GM21737 (cell line): ENCODE data around the gene TTBK2.
"Not testable (repeated sequence)": the region's sequence is repeated elsewhere in the genome, so short reads cannot be mapped to it uniquely, and the experiment has no call there.

Experiments
- ATAC-seq: cut with Tn5 transposase; IDR thresholded peaks from one replicate; pipeline ENCODE4 v1.9.1; 2021; ENCODE audit warnings: mild to moderate bottlenecking, moderate library complexity; ENCODE audit not compliant: unreplicated experiment

The TTBK2 gene

DNA sequence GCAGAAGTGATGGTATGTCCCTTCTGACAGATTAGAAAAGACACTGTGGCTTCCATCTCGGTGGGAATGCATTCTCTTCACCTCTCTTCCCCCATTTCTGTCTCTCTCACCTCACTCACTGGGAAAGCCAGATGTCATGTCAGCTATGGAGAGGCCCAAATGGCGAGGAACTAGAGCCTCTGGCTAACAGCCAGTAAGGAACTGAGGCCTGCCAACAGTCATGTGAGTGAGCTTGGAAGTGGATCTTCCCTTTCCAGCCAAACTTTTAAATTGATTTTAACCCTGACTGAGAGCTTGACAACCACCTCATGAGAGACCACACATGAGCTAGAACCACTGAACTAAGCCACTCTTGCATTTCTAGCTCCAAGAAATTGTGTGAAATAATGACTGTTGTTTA lies 148.4 kb downstream of the TTBK2 start:
- no peak for ATAC-seq

DNA sequence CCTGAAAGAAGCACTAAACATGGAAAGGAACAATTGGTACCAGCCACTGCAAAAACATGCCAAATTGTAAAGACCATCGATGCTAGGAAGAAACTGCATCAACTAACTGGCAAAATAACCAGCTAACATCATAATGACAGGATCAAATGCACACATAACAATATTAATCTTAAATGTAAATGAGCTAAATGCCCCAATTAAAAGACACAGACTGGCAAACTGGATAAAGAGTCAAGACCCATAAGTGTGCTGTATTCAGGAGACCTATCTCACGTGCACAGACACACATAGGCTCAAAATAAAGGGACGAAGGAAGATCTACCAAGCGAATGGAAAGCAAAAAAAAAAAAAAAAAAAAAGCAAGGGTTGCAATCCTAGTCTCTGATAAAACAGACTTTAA lies 154.5 kb downstream of the TTBK2 start:
- ATAC-seq, result not testable (repeated sequence)

DNA sequence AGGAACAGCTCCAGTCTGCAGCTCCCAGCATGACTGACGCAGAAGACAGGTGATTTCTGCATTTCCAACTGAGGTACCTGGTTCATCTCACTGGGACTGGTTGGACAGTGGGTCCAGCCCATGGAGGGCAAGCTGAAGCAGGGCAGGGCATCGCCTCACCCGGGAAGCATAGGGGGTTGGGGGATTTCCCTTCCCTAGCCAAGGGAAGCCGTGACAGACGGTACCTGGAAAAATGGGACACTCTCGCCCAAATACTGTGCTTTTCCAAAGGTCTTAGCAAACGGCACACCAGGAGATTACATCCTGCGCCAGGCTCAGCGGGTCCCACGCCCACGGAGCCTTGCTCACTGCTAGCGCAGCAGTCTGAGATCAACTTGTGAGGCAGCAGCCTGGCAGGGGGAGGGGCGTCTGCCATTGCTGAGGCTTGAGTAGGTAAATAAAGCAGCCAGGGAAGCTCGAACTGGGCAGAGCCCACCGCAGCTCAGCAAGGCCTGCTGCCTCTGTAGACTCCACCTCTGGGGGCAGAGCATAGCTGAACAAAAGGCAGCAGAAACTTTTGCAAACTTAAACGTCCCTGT lies 156.3 kb downstream of the TTBK2 start:
- not testable (repeated sequence) for ATAC-seq

DNA sequence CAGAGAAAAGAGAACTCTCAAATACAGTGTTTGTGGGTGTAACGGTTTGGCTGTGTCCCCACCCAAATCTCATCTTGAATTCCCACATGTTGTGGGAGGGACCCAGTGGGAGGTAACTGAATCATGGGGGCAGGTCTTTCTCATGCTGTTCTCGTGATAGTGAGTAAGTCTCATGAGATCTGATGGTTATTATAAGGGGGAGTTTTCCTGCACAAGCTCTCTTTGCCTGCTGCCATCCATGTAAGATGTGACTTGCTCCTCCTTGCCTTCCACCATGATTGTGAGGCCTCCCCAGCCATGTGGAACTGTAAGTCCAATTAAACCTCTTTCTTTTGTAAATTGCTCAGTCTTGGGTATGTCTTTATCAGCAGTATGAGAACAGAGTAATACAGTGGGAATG lies 158.8 kb downstream of the TTBK2 start:
- ATAC-seq, result not testable (repeated sequence)

DNA sequence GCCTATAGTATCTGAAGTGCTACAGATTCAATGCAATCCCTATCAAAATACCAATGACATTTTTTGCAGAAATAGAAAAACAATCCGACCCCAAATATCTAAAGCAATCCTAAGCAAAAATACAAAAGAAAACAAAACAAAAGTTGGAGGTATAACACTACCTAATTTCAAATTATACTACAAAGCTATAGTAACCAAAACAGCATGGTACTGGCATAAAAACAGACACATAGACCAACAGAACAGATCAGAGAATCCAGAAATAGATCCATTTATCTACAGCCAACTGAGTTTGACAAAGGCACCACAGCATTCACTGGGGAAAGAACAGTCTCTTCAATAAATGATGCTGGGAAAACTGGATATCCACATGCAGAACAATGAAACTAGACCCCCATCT lies 159.8 kb downstream of the TTBK2 start:
- ATAC-seq, result no peak

DNA sequence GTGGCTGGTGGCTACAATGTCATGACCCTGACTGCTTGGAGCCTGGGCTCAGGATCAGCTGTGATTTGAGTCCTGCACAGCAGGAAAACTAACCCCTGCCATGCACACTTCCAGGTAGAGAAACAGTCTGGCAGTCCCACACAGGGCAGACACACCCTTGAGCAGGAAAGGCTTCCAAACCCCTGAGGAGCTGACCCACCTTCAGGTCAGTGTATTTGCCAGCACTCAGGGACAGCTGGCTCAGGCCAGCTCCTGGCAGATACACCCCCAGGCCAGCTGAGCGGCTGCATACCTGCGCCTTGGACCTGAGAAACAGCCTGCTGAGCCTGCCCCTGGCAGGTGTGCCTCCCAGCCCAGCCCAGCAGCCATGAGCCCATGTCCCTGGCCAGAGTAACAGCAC lies 161.5 kb downstream of the TTBK2 start:
- ATAC-seq, result no peak

DNA sequence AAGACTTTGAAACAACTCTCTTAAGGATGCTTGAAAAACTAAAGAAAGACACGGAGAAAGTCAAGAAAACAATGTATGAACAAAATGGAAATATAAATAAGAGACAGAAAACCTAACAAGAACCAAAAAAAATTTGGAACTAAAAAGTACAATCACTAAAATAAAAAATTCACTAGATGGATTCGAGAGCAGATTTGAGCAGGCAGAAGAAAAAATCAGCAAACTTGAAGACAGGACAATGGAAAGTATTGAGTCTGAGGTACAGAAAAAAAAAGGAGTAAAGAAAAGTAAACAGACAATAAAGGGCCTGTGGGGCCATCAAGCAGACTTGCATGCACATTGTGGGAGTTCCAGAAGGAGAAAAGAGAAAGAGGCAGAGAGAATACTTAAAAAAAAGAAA lies 170.3 kb downstream of the TTBK2 start:
- ATAC-seq, result no peak

DNA sequence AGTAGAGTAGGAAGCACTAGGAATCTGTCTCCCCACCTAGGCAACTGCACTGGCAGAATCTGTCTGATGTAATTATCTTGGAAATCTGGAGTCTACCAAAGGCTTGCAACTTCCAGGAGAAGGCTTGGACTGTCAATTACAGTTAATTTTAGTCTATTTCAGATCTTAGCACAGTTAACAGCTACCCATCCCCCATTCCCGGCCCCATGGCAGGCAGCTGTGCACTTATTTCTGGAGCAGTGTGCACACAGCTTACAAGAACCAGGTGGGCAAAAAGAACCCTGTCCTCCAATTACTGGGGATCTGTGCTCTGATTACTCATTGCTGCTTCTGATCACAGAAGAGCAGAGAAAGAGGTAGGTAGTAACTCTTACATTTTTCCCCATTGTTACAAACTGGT lies 171.3 kb downstream of the TTBK2 start:
- ATAC-seq, result no peak

DNA sequence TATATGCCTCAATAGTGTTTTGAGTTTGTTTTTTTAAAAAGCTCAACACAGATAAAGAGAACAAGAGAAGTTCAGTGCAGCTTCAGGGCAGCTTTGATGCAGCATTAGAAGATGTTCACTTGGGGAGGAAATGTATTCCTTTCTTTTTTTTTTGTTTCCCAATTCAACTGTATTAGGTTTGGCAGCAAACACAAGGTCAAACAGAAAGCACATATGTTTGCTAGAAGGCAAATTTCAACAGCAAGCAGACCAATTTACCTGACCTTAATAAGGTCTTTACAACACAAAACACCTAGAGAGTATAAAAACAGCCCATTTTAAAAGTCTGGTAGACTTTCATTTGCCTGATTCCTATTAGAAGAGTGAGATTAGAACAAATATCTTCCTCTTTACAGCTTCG lies 176.4 kb downstream of the TTBK2 start:
- no peak for ATAC-seq

DNA sequence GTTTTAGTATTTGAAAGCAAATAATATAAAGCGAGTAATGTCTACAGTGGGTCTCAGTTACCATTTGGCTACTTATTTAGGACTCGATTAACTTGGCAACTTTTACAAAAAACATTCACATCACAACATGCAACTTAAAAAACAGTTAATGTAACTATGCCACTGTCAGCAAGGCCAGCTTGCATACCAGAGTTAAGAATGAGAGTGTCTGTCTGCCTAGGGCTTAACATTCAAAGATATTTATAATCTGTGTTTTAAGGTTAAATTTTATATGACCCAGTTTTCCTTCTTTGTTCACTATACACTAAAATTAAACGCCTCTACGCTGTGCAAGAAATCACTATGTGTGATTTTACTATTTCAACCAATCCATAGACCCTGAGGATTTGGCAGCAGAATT lies 178.4 kb downstream of the TTBK2 start:
- no peak for ATAC-seq

DNA sequence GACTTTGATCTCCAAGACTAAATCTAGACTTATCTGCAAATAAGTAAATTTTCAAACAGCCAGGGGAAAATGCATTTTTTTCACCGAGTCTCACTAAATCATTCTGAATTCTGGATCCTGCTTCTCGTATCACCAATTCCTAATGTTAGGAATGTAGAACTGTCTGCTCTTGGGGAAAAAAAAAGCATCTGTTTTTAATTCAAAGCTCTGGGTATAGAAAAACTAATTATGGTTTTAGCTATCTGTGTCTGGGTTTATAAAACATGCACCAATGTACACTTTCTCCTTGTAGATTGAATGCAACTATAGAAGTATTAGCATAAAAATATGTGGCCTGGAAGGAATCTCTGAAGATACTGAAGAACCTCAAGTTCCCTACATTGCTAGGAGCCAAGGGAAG lies 178.9 kb downstream of the TTBK2 start:
- no peak for ATAC-seq

DNA sequence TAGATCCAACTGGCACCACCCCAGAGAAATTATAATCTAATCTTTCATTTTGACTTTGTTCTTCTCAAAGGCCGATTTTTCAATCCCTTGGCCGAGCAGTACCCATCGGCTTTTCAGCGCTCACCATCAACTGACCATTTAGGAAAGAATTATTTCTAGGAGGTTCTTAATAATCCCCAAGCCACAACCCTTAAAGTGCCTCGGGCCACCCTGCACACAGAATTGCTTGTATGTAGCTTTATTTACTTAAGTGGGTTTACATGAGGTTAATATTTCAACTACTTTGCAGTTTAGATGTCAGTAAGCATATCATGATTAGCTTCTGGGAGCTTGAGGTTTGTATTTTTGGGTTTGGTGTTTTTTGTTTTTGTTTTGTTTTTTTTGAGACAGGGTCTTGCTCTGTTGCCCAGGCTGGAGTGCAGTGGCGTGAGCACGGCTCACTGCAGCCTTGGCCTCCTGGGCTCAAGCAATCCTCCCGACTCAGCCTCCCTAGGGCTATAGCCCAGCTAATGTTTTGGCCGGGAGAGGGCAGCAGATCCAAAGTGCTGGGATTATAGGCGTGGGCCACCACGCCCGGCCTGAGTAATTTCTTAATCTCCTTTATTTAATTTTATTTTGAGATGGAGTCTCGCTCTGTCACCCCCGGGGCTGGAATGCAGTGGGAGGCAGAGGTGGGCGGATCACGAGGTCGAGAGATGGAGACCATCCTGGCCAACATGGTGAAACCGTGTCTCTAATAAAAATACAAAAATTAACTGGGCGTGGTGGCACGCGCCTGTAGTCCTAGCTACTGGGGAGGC lies 182.8 kb downstream of the TTBK2 start:
- ATAC-seq, result no peak

DNA sequence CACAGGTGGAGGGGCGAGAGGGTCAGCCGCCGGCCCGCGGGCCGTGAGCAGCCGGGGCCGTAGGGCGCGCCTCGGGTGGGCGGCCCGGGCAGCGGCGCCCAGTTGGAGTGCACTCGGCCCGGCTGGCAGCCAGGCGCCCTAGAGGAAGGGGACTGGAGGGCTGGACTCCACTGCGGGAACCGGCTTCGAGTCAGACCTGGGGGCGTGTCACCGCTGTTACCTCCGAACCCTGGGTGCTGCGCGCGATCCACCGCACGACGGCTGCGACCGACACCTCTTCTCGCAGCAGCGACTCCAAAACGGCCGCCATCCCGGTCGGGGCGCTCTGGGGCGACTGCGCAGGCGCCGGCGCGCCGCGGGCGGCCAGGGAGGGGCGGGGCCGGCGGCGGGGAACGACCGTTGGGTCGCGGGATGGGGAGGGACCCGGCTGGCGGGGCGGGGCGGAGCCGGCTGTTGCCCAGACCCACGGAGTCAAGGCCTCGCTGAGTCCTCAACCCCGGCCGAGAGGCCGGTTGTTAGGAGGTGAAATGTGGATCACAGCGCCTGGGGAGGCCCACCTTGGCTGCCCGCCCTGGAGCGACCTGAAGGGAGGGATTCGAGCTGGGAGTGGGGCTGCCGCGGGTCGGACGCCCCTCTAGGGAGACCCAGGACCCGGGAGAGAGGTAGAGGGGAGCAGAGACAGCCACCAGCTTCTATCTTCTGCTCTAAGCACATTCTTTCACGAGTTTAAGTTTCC lies 183.6 kb downstream of the TTBK2 start, which contains the start of gene CDAN1:
CDAN1 (minus strand) TSS at position 336 of the 736 bp plus-strand sequence; CDS start at position 310, 26 bp downstream.
- ATAC-seq, result peak; percentile 86

DNA sequence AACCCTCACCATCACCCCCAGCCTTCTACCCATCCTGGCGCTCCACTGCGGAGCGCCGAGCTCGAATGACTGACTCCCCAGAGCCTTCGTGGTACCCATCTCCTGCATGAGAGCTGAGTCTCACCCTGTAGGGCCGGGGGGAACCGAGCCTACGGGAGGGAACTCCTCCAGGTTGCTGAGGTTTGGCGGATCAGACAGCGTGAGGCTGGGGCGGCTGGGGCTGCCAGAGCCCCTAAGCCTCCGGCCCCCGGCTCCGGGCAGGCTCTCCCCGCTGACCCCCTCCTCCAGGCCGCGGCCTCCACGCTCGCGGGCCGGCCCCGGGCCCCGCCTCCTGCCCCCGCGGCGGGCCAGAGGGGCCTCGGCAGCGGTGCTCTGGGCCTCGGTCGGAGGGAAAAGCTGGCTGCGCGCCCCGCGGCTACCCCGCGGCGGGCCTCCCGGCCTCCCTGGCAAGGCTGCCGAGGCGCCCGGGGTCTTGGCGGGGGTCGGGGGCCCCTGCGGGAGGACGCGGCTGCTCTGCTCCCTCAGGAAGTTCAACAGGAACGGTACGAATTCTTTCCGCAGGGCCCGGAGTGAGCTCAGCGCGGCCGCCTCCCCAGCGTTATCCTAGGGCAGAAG lies 184.3 kb downstream of the TTBK2 start:
- ATAC-seq, result no peak

DNA sequence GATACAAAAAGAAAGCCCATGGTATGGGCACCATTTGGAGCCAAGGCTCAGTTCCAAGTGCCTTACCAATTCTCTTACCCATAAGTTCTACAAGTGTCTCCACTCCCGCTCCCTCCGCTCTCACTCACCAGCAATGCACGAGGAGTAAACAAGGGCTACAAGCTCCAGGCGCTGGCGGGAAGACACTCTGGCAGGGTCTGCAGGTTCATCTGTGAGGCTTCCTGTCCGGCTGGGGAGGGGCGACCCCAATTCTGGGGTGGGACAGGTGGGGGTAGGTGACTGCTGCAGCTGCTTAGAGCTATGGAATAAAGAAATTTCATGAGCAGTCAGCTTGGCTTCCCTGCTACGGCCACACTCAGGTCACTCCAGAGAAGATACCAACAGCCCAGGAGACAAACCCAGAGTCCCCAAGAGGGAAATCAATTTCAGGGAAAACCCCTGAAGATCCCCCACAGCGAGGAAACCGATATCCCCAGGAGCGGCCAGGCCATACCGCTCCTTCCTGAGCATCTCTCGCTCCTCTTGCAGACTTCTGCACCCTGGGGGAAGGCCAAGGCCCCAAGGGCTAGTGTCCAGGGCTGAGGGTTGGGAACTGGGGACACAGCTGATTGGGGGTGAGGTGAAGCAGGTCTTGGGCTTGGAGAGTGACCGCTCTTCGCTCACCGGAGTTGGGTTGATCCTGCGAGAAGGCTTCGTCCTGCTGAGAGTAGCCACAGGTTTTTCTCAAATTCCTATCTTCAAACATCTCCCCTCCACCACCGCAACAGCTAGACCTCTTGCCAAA lies 185.0 kb downstream of the TTBK2 start:
- ATAC-seq, result no peak

DNA sequence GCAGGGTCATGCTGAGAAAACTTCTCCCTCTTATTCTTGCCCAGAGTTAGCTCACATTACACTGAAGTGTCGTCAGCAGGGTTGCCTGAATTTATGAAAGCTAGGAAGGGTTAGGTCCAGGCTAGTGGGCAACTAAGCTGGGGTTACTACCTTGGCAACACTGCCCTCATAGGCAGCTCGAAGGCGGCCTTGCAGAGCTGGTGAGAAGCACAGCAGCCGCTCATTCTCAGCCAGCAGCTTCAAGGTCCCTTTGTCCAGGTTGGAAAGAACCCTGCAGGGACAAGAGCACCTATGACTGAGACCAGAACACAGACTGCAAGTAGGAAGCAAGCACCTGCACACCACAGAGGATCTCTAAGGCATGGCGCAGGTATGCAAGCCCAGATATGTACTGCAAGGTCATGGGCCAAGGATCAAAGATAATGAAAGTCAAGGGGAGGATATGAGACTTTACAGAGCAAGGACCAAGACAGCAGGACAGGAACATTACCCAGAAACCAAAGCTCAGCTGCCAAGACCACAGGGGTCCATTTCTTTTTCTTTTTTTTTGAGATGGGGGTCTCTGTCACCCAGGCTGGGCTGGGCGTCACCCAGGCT lies 186.4 kb downstream of the TTBK2 start:
- ATAC-seq, result no peak

DNA sequence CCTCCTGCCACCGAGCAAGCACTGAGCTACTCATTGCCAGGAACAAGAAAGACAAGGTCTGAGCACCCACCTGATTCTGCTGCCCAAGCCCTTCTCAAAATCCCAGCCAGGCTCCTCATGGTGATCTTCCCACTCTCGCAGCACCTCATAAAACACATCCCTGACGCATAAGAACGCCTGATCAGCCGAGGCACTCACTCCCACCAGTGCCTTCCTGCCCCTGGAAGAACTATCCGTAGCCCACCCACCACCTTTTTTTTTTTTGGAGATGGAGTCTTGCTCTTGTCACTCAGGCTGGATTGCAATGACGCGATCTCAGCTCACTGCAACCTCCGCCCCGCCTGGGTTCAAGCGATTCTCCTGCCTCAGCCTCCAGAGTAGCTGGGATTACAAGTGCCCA lies 187.6 kb downstream of the TTBK2 start:
- ATAC-seq, result no peak

DNA sequence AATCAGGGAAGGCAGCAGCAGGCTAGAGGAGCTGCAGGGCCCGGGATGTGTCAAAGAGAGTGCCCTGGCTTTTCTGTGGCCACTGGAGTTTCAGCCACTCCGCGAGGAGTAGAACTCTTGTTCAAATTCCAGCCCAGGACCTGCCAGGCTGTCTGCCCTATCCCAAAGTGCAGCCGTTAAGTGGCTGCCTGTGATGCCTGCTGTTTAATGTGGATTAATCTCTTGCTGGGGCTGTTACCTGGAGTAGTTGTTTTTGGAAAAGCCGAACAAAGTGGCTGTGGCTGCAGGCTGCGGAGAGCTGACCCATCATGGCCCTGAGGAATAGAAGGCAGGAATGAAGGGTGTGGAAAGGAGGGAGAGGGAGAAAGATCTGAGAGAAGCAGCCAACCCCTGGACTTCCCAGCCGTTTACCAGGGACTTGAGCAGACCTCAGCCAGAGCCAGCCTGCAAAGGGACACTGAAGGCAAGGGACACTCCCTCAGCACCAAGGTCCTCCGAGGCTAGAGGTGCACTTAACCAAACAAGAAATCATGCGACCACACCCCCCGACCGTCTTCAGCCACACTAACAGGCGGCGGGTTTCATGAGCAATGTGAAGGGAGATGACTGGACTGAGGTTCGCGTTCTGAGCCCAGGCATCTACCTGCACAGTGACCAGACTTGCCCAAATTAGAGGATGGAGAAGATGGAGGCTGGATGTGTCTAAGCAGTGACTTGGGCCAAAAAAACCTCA lies 188.3 kb downstream of the TTBK2 start:
- ATAC-seq, result no peak

DNA sequence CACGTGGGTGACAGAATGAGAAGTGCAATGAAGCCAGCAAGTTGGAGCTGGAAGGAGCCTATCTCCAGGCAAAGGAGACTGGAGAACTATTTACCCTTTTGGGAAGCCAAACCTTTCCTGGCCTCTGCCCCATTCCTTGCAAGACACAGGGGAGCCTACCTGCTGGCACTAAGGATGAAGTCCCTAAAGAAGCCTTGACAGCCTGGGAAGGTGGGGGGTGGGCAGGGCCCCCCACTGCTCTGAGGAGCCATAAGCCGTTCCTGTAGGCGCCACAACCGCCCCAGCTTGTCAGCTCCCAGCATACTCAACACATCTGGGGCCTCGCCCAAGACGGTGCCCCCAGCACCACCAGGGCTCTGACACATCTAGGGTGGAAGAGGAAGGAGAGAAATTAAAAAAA lies 189.1 kb downstream of the TTBK2 start:
- no peak for ATAC-seq

DNA sequence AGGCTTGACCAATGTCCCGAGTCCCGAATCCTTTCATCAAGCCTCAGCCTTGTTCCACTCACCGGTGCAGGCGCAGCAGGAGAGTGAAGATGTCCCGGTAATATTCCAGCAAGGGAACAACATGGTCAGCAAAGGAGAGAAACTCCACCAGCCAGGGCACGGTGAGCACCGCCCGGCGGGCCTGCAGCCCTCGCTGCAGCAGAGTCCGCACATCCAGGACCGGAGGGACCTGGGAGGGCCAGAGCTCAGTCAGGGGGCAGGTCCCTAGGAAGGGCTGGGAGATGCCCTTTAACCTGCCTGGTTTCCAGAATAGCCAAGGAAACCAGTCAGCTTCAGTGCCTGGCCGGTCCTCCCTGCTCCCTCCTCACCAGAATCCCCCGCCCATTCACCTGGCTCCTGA lies 190.0 kb downstream of the TTBK2 start:
- no peak for ATAC-seq
